ENCODE results near the gene TRAF5.

DNA sequence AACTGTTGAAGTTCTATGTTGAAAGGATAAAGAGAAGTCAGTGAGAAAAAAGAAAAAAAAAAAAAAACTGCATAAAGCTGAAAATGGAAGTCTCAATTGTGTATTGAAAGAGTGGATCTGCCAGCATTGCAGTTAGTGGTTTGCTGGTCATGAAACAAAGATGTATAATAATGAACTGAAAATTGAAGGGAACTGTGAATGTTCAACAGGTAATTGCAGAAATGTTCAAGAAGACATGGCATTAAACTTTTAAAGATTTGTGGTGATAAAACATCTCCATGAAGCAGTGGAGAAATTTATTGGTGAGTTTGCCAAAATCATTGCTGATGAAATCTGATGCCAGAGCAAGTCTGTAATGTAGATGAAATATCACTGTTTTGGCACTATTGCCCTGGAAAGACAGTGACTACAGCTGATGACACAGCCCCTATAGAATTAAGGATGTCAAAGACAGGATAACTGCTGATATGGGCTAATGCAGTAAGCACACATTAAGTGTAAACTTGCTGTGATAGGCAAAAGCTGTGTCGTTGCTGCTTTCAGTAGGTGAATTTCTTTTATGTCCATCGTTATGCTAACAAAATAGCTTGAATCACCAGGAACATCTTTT is 94.3 kb downstream of the TRAF5 start:
- TF ChIP-seq, protein P1, sequence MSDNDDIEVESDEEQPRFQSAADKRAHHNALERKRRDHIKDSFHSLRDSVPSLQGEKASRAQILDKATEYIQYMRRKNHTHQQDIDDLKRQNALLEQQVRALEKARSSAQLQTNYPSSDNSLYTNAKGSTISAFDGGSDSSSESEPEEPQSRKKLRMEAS (IDR thresholded peaks at IDR 0.05; ENCODE audit: insufficient read depth, insufficient read length), result no peak
- TF ChIP-seq, protein P2, sequence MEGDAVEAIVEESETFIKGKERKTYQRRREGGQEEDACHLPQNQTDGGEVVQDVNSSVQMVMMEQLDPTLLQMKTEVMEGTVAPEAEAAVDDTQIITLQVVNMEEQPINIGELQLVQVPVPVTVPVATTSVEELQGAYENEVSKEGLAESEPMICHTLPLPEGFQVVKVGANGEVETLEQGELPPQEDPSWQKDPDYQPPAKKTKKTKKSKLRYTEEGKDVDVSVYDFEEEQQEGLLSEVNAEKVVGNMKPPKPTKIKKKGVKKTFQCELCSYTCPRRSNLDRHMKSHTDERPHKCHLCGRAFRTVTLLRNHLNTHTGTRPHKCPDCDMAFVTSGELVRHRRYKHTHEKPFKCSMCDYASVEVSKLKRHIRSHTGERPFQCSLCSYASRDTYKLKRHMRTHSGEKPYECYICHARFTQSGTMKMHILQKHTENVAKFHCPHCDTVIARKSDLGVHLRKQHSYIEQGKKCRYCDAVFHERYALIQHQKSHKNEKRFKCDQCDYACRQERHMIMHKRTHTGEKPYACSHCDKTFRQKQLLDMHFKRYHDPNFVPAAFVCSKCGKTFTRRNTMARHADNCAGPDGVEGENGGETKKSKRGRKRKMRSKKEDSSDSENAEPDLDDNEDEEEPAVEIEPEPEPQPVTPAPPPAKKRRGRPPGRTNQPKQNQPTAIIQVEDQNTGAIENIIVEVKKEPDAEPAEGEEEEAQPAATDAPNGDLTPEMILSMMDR (IDR thresholded peaks at IDR 0.05; ENCODE audit: extremely low read depth in 1 of 2, insufficient read depth in 1 of 2, low read depth in 1 of 2, low read length in 2 of 2), result no peak

Data from endothelial cell of umbilical vein (primary cell).